ENCODE data around the gene DAG1. TPM values are rescaled to one million over a fixed set of nuclear protein-coding genes. Genes with fewer than 3 reads are reported as not detected.

Gene DAG1
- polyA plus RNA-seq, 1 of the 3 experiments (the other 2 are of a cell fraction), result 54.4 TPM

DNA sequence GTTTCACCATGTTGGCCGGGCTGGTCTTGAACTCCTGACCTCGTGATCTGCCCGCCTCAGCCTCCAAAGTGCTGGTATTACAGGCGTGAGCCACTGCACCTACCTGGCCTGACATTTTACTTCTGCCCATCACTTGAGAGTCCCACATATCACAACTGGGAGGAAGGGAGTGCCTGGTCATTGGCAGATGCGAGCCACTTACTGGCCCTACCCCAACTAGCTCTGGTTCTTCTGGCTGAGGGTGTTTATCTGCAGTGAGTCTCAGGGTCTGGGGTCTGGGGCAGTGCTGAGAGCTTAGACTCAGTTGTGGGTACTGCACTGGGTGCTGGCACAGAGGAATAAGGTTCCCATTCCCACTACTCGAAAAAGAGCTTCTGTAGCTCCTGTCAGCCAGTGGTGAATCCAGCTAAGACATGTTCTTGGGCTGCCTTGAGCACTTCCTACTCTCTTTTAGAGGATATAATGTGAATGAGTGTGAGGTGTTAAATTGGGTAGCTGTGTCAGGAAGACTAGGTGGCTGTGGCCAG lies 30.2 kb downstream of the DAG1 start:
- CTCF ChIA-PET, result no interaction called here
- H3F3A ChIP-seq (replicated peaks; ENCODE audit: insufficient read depth), result peaks cover 32% of the 10 kb centered on the region
- H3K27ac ChIP-seq (ENCODE audit: low read depth in 2 of 2, low read length in 1 of 2), result peak overlapping the region; percentile 34 to 81
- no peaks in the 10 kb centered on the region for H3K9me2 ChIP-seq
- POLR2A ChIA-PET, result no interaction called here
- peak overlapping the region; percentile 50; the same call in 1 of the 2 replicates for H3K9ac ChIP-seq
- H3K36me3 ChIP-seq (replicated peaks in 1 of 2; ENCODE audit: control insufficient read depth in 1 of 2, insufficient read depth in 2 of 2, low read length in 1 of 2), result no peaks in the 10 kb centered on the region
- peaks cover 33% of the 10 kb centered on the region; the same call in 1 of the 2 replicates for H3K79me2 ChIP-seq (ENCODE audit: insufficient read depth)
- H3K27me3 ChIP-seq (ENCODE audit: insufficient read depth), result no peaks in the 10 kb centered on the region
- DNase-seq, result no peak
- H3K4me1 ChIP-seq (ENCODE audit: control insufficient read depth in 1 of 2, insufficient read depth in 2 of 2, low read depth in 1 of 2, low read length in 1 of 2), result peaks cover 4 to 10% of the 10 kb centered on the region in 2 experiments; a peak in 2 of 4 replicates
- no peaks in the 10 kb centered on the region for H4K20me1 ChIP-seq (ENCODE audit: insufficient read depth)
- H3K4me3 ChIP-seq (ENCODE audit: low read depth in 2 of 2, low read length in 1 of 2), result peak overlapping the region in 1 of 2 experiments; percentile 40; a peak in 2 of 4 replicates
- H3K9me3 ChIP-seq, result no peaks in the 10 kb centered on the region
- TF ChIP-seq MEF2A (IDR thresholded peaks at IDR 0.05; ENCODE audit: borderline replicate concordance, low read depth) (no peak), ELF1 (IDR thresholded peaks at IDR 0.05) (no peak), JUND (IDR thresholded peaks at IDR 0.05) (no peak), RCOR1 (IDR thresholded peaks at IDR 0.05; ENCODE audit: low read length) (no peak), MXI1 (IDR thresholded peaks at IDR 0.05; ENCODE audit: low read depth, low read length) (no peak), FOXM1 (IDR thresholded peaks at IDR 0.05; ENCODE audit: low read depth) (no peak), CHD2 (IDR thresholded peaks at IDR 0.05; ENCODE audit: low read length, partially characterized antibody) (no peak), GABPA (IDR thresholded peaks at IDR 0.05; ENCODE audit: low read depth) (no peak)
- TF ChIP-seq, protein P1, sequence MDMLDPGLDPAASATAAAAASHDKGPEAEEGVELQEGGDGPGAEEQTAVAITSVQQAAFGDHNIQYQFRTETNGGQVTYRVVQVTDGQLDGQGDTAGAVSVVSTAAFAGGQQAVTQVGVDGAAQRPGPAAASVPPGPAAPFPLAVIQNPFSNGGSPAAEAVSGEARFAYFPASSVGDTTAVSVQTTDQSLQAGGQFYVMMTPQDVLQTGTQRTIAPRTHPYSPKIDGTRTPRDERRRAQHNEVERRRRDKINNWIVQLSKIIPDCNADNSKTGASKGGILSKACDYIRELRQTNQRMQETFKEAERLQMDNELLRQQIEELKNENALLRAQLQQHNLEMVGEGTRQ (IDR thresholded peaks at IDR 0.05; ENCODE audit: borderline replicate concordance, low read depth, low read length), result no peak
- TF ChIP-seq, protein P2, sequence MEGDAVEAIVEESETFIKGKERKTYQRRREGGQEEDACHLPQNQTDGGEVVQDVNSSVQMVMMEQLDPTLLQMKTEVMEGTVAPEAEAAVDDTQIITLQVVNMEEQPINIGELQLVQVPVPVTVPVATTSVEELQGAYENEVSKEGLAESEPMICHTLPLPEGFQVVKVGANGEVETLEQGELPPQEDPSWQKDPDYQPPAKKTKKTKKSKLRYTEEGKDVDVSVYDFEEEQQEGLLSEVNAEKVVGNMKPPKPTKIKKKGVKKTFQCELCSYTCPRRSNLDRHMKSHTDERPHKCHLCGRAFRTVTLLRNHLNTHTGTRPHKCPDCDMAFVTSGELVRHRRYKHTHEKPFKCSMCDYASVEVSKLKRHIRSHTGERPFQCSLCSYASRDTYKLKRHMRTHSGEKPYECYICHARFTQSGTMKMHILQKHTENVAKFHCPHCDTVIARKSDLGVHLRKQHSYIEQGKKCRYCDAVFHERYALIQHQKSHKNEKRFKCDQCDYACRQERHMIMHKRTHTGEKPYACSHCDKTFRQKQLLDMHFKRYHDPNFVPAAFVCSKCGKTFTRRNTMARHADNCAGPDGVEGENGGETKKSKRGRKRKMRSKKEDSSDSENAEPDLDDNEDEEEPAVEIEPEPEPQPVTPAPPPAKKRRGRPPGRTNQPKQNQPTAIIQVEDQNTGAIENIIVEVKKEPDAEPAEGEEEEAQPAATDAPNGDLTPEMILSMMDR (IDR thresholded peaks at IDR 0.05), result no peak
- TF ChIP-seq, protein P3, sequence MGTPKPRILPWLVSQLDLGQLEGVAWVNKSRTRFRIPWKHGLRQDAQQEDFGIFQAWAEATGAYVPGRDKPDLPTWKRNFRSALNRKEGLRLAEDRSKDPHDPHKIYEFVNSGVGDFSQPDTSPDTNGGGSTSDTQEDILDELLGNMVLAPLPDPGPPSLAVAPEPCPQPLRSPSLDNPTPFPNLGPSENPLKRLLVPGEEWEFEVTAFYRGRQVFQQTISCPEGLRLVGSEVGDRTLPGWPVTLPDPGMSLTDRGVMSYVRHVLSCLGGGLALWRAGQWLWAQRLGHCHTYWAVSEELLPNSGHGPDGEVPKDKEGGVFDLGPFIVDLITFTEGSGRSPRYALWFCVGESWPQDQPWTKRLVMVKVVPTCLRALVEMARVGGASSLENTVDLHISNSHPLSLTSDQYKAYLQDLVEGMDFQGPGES (IDR thresholded peaks at IDR 0.05; ENCODE audit: low read depth, low read length), result no peak
- TF ChIP-seq, protein P4, sequence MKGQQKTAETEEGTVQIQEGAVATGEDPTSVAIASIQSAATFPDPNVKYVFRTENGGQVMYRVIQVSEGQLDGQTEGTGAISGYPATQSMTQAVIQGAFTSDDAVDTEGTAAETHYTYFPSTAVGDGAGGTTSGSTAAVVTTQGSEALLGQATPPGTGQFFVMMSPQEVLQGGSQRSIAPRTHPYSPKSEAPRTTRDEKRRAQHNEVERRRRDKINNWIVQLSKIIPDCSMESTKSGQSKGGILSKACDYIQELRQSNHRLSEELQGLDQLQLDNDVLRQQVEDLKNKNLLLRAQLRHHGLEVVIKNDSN (IDR thresholded peaks at IDR 0.05; ENCODE audit: borderline replicate concordance, low read depth), result no peak
- 96% methylated on average over 6 of the region's 6 CpGs for WGBS (ENCODE audit: low lambda C conversion rate)
- H3K4me2 ChIP-seq, result peak overlapping the region; percentile 71
- H2AFZ ChIP-seq (ENCODE audit: low read depth), result peak overlapping the region; percentile 55; the same call in 1 of the 2 replicates

Data from SK-N-SH (cell line).